GOT3 (cell line): ENCODE results near the gene CDC25B.
A peak's percentile ranks its signal among the peaks of the same experiment; 100 is the strongest.

Source experiments
- DNase-seq: peaks from one replicate; lab custom pipeline; 2025; ENCODE audit warnings: mixed read lengths; lab: John Stamatoyannopoulos, UW

The CDC25B gene

DNA sequence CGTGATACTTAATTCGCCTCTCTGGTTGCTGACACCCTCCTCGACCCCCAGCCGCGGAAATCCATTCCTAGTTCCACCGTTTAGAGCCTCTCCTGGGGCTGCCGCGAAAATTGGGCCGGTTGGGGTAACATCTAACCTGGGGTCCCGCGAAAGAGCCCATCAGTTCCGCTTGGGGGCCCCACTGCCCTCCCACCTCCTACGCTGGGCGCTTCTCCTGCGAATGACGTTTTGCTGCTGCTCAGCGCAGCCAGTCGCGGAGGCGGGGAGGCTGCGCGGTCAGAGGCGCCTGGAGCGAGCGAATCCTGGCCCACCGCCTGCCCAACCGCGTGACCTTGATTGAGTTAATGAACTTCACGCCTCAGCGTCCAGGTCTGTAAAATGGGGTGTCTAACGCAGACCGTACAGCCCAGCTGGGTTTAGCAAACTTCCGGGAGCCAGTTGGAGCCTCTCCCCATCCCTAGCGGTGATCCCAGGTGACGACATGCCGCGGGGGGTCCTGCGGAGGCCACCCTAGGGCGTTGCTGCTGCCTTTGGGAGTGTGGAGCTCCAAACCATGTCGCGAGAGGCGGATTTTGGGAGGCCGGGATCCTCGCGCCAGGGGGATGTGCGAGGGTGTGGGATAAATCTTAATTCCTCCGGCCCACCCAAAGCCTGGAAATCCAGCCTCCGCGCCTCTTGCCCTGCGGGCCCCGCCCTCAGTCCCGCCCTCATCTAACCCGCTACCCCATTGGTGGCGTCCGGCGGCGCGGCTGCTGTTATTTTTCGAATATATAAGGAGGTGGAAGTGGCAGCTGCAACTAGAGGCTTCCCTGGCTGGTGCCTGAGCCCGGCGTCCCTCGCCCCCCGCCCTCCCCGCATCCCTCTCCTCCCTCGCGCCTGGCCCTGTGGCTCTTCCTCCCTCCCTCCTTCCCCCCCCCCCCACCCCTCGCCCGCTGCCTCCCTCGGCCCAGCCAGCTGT, at the start of gene CDC25B:
TSS of gene CDC25B (plus strand) at position 800 of the 958 bp plus-strand sequence. CDS start 222 bp downstream, outside the sequence.
- DNase-seq: peak; percentile 83

DNA sequence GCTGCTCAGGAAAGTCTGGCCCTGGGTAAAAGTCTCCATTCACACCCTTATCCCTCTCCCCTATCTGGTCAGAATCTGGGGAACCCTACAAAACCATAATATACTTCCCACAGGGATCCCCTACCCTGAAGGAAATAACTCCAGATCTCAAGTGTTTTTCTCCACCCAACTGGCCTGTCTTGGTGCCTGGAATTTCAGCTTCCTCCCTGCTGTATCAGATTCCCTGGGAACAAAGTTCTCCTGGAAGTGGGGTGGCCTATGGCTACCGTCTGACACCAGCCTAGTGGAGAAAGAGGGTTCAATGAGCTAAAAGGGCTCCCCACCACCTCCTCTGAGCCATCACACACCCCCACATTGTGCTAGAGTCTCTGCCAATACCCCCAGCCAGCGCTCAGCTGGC, 48.6 kb upstream of the CDC25B start:
- DNase-seq: no peak

DNA sequence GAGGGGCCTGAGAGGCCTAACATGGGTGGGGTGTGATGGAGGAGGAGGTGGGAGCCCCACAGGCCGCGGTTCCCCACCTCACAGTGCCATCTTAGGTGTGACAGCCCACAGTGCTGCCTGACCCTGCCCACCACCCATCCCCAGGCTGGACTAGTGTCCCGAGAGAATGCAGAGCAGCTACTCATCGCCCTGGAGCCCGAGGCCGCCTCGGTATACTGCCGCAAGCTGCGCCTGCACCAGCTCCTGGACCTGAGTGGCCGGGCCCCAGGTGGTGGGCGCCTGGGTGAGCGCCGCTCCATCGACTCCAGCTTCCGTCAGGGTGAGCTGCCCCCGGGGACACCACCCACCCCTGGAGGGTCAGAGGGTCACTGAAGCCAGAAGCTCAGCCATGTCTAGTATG, 48.0 kb upstream of the CDC25B start:
- no peak for DNase-seq

DNA sequence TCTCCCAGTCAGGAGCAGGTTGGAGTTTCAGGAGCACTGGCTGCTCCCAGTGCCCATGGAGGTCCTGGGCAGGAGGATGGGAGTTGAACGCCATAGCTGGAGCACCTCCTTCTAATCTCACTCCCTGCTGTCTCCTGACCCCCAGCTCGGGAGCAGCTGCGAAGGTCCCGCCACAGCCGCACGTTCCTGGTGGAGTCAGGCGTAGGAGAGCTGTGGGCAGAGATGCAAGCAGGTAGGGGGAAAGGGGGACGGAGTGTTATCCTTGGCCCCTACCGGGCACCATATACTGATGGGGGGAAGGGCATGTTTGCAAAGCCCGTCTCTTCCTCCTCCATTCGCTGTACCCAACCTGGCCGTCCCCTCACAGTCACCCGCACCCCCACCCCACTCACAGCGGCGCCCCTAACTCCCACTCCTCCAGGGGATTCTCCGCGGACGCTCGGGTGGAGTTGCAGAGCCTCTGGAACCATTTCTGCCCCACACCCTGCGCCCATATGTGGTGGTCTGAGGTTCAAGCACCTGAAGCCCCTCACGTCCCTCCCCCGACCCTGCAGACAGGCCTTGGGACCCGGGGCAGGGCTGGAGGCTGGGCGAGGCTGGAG, 46.9 kb upstream of the CDC25B start:
- no peak for DNase-seq

DNA sequence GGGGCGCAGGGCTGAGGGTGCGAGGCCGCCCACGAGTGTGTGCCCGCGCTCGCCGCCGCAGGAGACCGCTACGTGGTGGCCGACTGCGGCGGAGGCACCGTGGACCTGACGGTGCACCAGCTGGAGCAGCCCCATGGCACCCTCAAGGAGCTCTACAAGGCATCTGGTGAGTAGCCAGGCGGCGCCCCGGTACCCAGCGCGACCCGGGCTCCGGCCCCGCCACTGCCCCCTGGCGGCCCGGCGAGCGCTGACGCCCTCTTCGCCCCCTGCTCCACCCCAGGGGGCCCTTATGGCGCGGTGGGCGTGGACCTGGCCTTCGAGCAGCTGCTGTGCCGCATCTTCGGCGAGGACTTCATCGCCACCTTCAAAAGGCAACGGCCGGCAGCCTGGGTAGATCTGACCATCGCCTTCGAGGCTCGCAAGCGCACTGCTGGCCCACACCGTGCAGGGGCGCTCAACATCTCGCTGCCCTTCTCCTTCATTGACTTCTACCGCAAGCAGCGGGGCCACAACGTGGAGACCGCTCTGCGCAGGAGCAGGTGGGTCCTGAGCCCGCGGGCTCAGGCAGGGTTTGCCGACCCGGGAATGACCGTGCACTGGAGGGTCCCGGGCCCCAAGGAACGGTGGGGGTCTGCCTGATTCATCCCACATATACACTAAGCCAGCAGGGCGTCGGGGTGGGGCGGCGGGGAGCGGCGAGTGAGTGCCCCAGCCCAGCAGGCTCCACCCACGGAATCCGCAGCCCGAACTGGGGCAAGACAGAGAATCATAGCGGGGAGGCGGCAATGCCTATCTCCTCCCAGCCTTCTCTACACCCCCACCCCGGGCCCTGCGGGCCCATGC, 46.2 kb upstream of the CDC25B start:
- no peak for DNase-seq

DNA sequence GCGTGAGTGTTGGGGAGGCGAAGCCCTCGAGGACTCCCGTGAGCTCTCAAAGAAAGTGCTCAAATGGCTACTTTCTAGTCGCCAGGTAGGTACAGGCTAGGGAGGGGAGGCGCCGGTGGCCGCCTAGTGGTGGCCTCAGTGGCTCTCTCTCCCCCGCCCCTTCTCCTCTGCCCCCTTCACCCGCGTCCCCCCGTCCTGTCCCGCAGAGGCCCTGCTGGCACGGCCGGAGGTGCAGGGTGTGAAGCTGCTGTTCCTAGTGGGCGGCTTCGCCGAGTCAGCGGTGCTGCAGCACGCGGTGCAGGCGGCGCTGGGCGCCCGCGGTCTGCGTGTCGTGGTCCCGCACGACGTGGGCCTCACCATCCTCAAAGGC, 44.8 kb upstream of the CDC25B start:
- no peak for DNase-seq

DNA sequence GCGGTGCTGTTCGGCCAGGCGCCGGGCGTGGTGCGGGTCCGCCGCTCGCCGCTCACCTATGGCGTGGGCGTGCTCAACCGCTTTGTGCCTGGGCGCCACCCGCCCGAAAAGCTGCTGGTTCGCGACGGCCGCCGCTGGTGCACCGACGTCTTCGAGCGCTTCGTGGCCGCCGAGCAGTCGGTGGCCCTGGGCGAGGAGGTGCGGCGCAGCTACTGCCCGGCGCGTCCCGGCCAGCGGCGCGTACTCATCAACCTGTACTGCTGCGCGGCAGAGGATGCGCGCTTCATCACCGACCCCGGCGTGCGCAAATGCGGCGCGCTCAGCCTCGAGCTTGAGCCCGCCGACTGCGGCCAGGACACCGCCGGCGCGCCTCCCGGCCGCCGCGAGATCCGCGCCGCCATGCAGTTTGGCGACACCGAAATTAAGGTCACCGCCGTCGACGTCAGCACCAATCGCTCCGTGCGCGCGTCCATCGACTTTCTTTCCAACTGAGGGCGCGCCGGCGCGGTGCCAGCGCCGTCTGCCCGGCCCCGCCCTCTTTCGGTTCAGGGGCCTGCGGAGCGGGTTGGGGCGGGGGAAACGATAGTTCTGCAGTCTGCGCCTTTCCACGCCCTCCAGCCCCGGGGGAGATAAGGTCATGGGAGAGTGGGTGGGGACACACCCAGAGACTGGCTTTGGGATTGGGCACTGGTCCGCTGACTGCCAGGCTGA, 44.3 kb upstream of the CDC25B start:
- no peak for DNase-seq

DNA sequence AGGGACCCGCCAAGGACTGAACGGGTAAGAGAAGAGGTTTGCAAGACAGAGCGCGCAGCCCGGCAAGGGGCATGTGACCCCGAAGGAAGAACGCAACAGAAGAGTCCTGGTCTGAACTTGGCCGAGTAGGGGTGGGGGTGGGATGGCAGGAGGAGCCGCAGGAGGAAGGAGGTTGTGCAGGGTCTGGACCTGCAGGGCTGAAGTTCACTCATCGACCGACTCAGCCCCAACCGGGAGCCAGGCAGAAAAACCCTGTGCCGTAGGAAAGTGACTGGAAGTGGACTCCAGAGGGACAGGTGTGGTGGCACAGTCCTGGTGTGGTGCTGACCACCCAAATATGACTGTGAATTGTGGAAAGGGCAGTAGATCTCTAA, 43.7 kb upstream of the CDC25B start:
- no peak for DNase-seq

DNA sequence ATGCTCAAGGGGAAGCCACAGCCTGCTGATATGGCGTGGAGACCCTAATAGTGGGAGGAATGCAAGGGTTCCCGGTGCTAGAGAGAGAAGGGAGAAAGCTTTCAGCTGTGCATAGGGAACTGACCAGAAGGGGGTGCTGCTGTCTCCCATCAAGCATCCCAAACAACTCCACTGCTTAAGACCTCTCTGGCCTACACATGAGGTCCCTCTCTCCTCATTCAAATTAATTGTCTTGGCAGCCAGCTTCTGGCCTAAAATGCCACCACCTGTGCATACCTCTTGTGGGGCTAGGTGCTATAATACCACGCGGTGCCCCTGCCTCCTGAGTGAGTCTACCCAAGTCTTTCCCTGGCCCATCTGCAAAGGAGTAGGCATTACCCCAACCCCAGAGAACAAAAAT, 43.0 kb upstream of the CDC25B start:
- DNase-seq: no peak

DNA sequence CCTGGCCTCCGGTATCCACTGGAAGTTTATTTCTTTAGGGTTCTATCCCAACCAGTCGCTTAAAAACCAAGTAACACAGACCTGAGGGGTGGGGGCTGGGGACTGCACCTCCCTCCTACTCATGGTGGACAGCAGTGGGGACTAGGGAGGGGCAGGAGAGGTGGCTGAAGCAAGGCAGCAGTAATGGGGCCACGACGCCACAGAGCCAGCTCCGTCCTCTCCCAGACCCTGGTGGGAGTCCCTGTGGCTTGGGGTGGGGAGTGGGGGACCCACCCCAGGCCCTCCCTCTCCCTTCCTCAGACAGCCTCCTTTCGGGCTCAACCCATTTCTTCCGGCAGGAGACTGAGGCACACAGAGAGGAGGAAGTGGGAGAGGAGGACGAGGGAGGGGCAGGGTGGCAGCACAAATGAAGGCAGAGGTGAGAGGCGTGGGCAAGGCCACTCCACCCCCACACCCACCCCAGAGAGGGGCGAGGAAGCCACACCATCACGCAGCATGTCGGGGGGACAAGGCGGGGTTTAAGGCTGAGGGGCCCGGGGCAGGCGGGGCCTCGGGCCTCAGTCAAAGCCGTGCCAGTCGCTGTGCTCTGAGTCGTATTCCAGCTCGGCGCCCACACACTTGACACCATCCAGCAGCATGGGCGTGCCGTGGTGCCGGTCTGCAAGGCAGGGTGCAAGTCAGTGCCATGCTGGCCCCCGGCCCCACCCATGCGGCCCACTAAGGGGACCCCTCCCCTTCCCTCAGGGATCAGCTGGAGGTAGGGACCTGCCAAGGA, 42.4 kb upstream of the CDC25B start:
- no peak for DNase-seq

DNA sequence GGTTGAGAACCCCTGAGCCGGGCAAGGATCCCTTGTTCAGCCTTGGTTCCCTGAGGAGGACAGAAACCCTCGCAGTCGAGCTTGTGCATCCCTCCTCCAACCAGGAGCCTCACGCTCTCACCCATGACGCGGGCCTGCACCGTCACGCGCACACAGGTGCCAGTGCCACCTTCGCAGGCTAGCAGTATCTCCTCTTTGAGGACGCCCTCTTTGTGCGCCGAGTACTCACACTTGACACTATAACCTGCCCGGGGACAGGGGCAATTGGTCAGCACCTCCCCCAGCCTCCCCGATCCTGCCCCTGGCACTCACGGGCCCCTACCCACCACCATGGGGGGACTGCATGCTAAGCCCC, 41.9 kb upstream of the CDC25B start:
- no peak for DNase-seq

DNA sequence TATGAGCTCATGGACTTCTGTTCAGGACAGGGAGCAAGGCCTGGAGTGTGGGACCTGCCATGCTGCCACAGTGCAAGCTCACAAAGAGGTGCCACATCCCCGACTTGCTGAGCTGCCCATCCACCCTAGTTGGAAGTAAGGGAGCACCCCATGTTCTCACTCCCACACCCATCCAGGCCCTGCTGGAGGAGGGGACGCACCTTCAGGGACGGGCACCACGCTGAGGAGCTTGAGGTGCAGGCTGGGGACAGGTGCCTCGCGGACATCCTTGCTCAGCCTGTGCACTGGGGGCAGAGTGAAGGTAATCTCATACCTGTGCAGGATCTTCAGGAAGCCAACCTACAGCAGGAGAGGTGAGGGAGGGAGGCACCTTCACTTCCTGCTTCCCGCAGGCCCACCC, 40.8 kb upstream of the CDC25B start:
- no peak for DNase-seq

DNA sequence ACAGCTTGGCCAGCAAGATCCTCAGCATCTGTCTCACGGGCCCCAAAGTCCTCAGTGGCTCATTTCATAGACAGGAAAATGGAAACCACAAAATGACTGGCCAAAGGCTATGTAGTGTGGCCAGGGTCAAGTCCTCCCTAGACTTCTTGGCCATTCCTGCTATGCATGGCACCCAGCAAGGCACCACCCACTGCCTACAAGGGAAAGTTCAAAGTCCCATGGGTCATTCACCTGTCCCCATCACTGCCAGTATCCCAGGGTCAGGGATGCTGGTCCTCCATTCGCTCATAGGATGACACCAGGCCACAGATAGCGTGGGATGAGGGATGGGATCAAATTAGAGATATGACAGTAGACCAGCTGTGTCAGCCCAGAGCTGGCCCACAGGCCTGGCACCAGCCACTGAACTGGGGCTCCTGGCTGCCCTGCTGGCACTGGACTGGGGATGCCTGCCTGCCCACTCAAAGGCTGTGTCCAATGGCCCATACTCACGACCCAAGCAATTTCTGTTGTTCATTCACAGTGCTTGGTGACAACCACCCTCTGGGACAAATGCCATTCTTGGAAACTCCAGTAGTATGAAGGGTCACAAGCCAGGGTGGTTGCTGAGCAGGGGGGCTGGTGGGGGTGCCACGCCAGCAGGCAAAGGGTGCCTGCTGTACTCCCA, 40.2 kb upstream of the CDC25B start:
- no peak for DNase-seq

DNA sequence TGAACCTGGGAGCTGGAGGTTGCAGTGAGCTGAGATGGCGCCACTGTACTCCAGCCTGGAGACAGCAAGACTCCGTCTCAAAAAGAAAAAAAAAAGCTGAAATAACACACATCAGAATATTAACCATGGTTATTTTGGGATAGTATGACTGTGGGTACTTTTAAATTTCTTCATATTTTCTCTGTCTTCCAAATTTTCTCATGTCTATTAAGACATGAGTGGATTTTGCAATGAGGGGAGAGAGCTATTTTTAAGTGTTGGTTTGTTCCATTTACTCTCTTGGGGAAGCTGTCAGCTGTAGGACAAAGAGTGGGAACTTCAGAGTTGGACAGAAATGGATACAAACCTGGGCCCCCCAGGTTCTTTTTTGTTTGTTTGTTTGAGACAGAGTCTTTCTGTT, 38.8 kb upstream of the CDC25B start:
- no peak for DNase-seq

DNA sequence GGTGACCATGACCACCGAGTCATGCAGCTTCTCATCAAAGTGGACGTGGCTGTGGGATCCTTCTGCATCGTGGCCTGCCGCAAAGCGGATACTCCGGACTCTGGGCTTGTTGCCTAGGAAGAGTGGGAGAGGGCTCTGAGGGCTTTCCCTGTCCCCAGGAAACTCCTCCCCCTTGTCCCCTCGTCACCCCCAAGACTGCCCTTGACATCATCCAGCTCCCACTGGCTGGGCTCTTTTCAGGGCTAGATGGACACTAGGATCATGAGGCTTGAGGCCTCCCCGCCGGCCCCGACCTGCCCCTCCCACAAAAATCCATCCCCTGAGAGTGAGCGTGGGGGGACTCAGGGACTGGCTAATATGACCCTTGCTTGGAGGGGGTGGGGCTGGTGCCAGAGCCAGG, 37.5 kb upstream of the CDC25B start:
- no peak for DNase-seq

DNA sequence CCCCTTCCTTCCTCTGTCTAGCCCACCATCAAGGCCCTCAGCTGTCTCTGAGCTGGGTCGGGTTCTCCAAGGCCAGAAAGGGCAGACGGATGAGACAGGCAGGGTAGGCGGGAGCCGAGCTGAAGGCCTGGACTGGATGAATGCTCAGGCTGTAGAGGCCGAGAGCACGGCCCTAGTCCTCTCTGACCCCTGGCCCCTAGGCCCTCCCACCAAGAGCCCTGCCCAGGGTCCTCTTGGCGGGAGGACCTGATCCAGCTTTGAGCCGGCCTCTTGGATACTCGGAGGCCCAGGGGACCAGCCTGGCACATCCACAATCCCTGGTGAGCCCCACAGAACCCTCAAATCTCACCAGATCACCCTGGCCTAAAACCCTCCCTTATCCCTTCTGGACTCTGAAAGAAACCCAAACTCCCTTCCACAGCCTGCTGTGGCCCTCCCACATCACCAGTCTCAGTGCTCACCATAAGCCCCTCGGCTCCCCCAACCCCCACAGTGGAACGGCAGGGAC, 36.7 kb upstream of the CDC25B start:
- no peak for DNase-seq

DNA sequence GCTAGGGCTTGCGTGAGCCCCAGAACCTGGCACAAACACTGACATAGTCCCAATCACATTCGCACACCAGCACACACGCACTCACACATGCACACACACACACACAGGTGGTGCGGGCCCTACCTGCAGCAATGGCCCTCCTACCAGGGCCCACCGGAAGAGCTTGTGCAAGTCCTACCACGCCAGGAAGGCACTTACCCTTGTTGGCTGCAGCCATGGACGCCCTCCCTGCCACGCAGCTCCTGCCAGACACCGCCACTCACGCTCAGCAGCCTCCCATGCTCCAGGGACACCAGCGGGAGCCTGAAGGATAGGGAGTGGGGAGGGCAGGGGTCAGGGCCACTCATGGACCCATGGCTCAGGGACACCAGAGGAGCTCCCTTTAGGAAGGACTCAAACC, 36.2 kb upstream of the CDC25B start:
- no peak for DNase-seq

DNA sequence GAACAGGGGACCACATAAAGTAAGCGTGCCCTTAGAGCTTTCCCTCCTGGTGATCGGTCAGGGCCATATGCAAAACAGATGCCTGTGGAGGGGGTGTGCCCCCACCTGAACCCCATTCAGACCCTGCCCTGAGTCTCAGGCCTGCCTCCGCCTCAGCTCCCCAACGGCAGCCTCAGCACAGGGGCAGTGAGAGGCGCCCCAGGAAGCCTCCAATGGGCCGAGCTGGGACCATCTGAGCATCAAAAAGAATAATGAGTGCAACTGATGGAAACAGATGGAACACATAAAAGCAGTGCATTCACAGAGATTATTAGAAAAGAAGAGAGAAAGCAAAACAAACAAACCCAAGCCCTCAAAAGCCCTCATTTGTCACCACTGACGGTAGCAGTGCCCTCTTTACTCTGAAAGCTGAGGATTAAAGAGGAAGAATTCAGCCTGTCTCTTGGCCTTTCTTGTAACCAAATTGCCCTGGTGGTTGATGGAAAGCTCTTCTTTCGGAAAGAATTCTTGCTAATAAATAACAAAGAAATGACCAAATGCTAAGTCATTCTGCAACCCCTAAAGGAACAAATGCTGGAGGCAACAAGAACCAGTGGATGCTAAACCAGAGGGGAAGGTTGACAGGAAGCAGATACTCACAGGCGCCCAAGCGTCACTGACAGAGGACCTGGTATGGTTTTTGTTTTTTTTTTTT, 35.3 kb upstream of the CDC25B start:
- no peak for DNase-seq

DNA sequence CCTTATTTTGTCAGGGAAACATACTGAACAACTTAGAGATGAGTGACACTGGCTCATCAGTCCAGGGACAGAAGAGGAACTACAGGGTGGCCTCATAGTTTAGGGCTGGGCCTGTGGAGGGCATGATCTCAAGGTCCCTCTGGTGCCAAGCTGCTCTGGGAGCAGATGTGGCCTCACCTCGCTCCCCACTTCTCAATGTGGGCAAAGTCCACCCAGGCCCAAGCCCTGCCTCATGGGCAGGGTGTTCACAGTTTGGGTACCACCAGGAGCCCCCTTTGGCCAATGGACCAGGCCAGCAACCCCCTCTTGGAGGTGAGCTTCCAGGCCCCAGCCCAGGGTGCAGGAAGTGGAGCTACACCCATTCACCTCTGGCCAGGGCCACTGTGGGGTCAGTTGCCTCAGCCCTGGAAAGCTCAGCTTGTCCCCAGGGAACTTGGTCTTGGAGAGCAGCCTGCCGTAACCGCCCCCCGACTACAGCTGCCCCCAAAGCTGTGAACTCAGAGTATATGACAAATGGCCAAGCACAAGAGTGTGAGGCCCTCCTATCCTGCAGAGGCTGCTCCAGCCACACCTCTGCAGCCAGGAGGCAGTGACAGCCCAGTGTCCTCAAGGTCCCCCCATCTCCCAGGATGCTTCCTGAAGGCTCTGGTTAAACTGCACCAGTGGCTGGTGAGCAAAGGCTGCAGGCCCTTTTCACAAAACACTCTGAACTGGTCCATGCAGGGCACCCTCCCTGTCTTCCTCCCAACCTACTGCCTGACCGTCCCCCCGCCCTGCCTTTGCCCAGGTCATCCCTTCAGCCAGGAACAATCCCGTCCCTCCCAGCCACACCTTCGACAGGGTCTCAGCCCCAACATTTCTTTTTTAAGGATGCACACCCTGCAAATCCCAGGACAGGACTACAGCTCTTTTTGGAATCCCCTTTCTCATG, 32.2 kb upstream of the CDC25B start:
- DNase-seq: no peak
